ENCODE data around the gene RNF150. TPM values are rescaled to one million over a fixed set of nuclear protein-coding genes. Genes with fewer than 3 reads are reported as not detected.
"Not testable (repeated sequence)": the region's sequence is repeated elsewhere in the genome, so short reads cannot be mapped to it uniquely, and the experiment has no call there.

The RNF150 gene
- total RNA-seq, 1 experiment from 2014 or later, result 1.3 TPM

DNA sequence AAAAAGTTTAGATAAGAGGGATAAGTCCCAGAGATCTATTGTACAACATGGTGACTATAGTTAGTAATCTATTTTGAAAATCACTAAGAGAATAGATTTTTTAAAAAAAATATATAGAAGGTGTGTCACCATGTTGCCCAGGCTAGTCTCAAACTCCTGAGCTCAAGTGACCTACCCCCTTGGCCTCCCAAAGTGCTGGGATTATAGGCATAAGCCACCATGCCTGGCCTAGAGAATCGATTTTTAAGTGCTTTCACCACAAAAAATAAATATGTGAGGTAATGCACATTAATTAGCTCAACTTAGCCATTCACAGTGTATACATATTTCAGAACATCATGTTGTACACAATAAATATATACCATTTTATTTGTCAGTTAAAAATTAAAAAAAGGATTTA, 320.4 kb downstream of the RNF150 start:
- no TSS peak for BruUV-seq (replicated peaks)
- no peaks in the 10 kb centered on the region for H3K27me3 ChIP-seq (ENCODE audit: control insufficient read depth, insufficient read depth, low read length)
- no peak overlapping the region for H3K4me3 ChIP-seq (ENCODE audit: low read depth in 2 of 2, low read length in 2 of 2)
- POLR2A ChIA-PET, result no interaction called here
- TF ChIP-seq POLR2AphosphoS5 (IDR thresholded peaks at IDR 0.05; ENCODE audit: low read depth, low read length) (no peak), REST (IDR thresholded peaks at IDR 0.05; ENCODE audit: insufficient read depth in 1 of 2, low read depth in 2 of 2, low read length in 1 of 2) (no peak), CTCF (IDR thresholded peaks at IDR 0.05) (no peak), SIN3A (IDR thresholded peaks at IDR 0.05; ENCODE audit: borderline replicate concordance, insufficient read depth, low read depth, low read length) (no peak), TCF7L2 (IDR thresholded peaks at IDR 0.05; ENCODE audit: low read depth, low read length) (no peak)
- H3K9me3 ChIP-seq (ENCODE audit: control insufficient read depth, insufficient read depth, low read depth, low read length), result no peaks in the 10 kb centered on the region
- no peak overlapping the region for H3K27ac ChIP-seq (ENCODE audit: low read length)
- CTCF ChIA-PET, result no interaction called here
- intact Hi-C loops (cut with micrococcal nuclease; ENCODE audit: unreplicated experiment), result no loop called here
- no peak for DNase-seq (ENCODE audit: low read depth, low spot score)
- no peaks in the 10 kb centered on the region for H3K36me3 ChIP-seq (ENCODE audit: control insufficient read depth, insufficient read depth, low read length)
- in situ Hi-C loops (cut with HindIII; ENCODE audit: low pct_unique_long_range_greater_than_20kb, low sequenced_read_pairs), result no loop called here
- no peaks in the 10 kb centered on the region for H3K4me1 ChIP-seq (ENCODE audit: control insufficient read depth, insufficient read depth, low read length)
- no peak for ATAC-seq

DNA sequence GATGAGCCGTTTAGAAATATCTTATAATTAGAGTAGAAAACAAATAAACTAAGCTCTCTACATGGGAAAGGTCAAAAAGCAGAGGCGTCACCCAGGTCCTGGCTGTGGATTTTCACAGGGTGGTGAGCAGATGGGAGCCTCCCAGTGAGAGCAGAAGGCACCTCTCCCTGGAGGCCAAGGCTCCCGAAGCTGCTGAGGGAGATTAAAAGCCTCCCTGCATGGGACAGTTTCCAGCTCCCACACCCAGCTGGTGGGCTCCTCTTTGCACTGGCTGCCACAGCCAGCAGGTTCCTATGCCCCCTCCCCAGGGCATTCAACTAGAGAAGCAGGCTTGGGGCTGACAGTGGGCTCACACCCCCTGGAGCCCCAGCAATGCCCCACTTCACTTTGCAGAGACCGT, 321.8 kb downstream of the RNF150 start:
- Histone ChIP-seq H3K4me1 (ENCODE audit: control insufficient read depth, insufficient read depth, low read length) (no peaks in the 10 kb centered on the region), H3K4me3 (ENCODE audit: low read depth in 2 of 2, low read length in 2 of 2) (no peak overlapping the region), H3K27ac (ENCODE audit: low read length) (no peak overlapping the region), H3K9me3 (ENCODE audit: control insufficient read depth, insufficient read depth, low read depth, low read length) (no peaks in the 10 kb centered on the region), H3K36me3 (ENCODE audit: control insufficient read depth, insufficient read depth, low read length) (no peaks in the 10 kb centered on the region), H3K27me3 (ENCODE audit: control insufficient read depth, insufficient read depth, low read length) (no peaks in the 10 kb centered on the region)
- TF ChIP-seq POLR2AphosphoS5 (IDR thresholded peaks at IDR 0.05; ENCODE audit: low read depth, low read length), result no peak
- no peak for TF ChIP-seq TCF7L2 (IDR thresholded peaks at IDR 0.05; ENCODE audit: low read depth, low read length)
- no peak for TF ChIP-seq SIN3A (IDR thresholded peaks at IDR 0.05; ENCODE audit: borderline replicate concordance, insufficient read depth, low read depth, low read length)
- no peak for TF ChIP-seq CTCF (IDR thresholded peaks at IDR 0.05)
- no peak for TF ChIP-seq REST (IDR thresholded peaks at IDR 0.05; ENCODE audit: insufficient read depth in 1 of 2, low read depth in 2 of 2, low read length in 1 of 2)
- POLR2A ChIA-PET, result interaction anchor here (0.6 kb wide), 1 partner anchor 172 kb away, joined by 3 read pairs; no protein-coding TSS in a partner anchor
- BruUV-seq (replicated peaks), result no TSS peak
- no peak for DNase-seq (ENCODE audit: low read depth, low spot score)
- in situ Hi-C loops (cut with HindIII; ENCODE audit: low pct_unique_long_range_greater_than_20kb, low sequenced_read_pairs), result no loop called here
- ATAC-seq, result no peak
- CTCF ChIA-PET, result no interaction called here
- intact Hi-C loops (cut with micrococcal nuclease; ENCODE audit: unreplicated experiment), result no loop called here

DNA sequence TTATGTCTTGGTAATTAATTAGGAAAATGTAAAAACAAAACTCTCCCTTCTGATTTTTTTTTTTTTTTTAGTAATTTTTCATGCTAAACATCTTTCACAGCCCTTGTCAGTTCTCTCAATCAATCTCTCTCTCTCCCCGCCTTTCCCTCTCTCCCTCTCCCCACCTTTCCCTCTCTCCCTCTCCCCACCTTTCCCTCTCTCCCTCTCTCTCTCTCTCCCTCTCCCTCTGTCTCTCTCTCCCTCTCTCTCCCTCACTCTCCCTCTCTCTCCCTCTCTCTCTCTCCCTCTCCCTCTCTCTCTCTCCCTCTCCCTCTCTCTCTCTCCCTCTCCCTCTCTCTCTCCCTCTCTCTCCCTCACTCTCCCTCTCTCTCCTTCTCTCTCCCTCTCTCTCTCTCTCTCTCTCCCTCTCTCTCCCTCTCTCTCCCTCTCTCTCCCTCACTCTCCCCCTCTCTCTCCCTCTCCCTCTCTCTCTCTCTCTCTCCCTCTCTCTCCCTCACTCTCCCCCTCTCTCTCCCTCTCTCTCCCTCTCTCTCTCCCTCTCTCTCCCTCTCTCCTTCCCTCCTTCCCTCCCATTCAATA, 322.6 kb downstream of the RNF150 start:
- H3K4me1 ChIP-seq (ENCODE audit: control insufficient read depth, insufficient read depth, low read length); ATAC-seq; H3K27ac ChIP-seq (ENCODE audit: low read length); in situ Hi-C loops (cut with HindIII; ENCODE audit: low pct_unique_long_range_greater_than_20kb, low sequenced_read_pairs); DNase-seq (ENCODE audit: low read depth, low spot score); H3K4me3 ChIP-seq (ENCODE audit: low read depth in 2 of 2, low read length in 2 of 2); CTCF ChIA-PET; intact Hi-C loops (cut with micrococcal nuclease; ENCODE audit: unreplicated experiment); H3K9me3 ChIP-seq (ENCODE audit: control insufficient read depth, insufficient read depth, low read depth, low read length); POLR2A ChIA-PET; H3K36me3 ChIP-seq (ENCODE audit: control insufficient read depth, insufficient read depth, low read length); BruUV-seq (replicated peaks); H3K27me3 ChIP-seq (ENCODE audit: control insufficient read depth, insufficient read depth, low read length): not testable (repeated sequence)
